H9 (cell line): ENCODE results near the gene ERC2. TPM values are rescaled to one million over a fixed set of nuclear protein-coding genes. Genes with fewer than 3 reads are reported as not detected.

Source experiments
- DNase-seq: peaks from one replicate; pipeline ENCODE4 v3.0.0-alpha.2; 2017
- H2AFZ ChIP-seq: one replicate; pipeline ENCODE4 v1.6.1; 2013; ENCODE audit warnings: mild to moderate bottlenecking, low read length, control low read depth, moderate library complexity
- H2AK5ac ChIP-seq: 2 replicates; pipeline ENCODE4 v1.6.1; 2013; ENCODE audit warnings: low read length, control low read depth, mixed read lengths; ENCODE audit not compliant: insufficient read length
- H2BK120ac ChIP-seq: one replicate; pipeline ENCODE4 v1.6.1; 2013; ENCODE audit warnings: low read depth, mild to moderate bottlenecking, low read length, control low read depth, inconsistent platforms; ENCODE audit not compliant: poor library complexity, severe bottlenecking
- H2BK12ac ChIP-seq: 2 replicates; pipeline ENCODE4 v1.6.1; 2013; ENCODE audit warnings: low read length, control low read depth, mixed read lengths, low read depth; ENCODE audit not compliant: insufficient read length
- H2BK15ac ChIP-seq: 2 replicates; pipeline ENCODE4 v1.6.1; 2013; ENCODE audit warnings: low read depth, low read length, control low read depth
- H2BK20ac ChIP-seq: one replicate; pipeline ENCODE4 v1.6.1; 2013; ENCODE audit warnings: low read depth, mild to moderate bottlenecking, low read length, control low read depth, inconsistent platforms; ENCODE audit not compliant: poor library complexity, severe bottlenecking
- H2BK5ac ChIP-seq: 2 replicates; pipeline ENCODE4 v1.6.1; 2013; ENCODE audit warnings: low read length, control low read depth, mixed read lengths; ENCODE audit not compliant: insufficient read length
- H3K14ac ChIP-seq: 2 replicates; pipeline ENCODE4 v1.6.1; 2013; ENCODE audit warnings: low read length, control low read depth; ENCODE audit not compliant: insufficient read depth
- H3K18ac ChIP-seq: 2 replicates; pipeline ENCODE4 v1.6.1; 2013; ENCODE audit warnings: low read depth, mild to moderate bottlenecking, mixed read lengths, low read length, control low read depth; ENCODE audit not compliant: insufficient read length
- H3K23ac ChIP-seq: 2 replicates; pipeline ENCODE4 v1.6.1; 2013; ENCODE audit warnings: low read length, control low read depth, mixed read lengths, low read depth; ENCODE audit not compliant: insufficient read length
- H3K23me2 ChIP-seq: 2 replicates; pipeline ENCODE4 v1.6.1; 2013; ENCODE audit warnings: low read depth, mild to moderate bottlenecking, mixed read lengths, low read length, control low read depth; ENCODE audit not compliant: insufficient read length, poor library complexity, severe bottlenecking
- H3K27ac ChIP-seq: 2 replicates; pipeline ENCODE4 v1.5.1; 2013; ENCODE audit warnings: low read length, control low read depth, mixed read lengths, low read depth; ENCODE audit not compliant: insufficient read length
- H3K27me3 ChIP-seq: 2 replicates; pipeline ENCODE4 v1.6.1; 2013; ENCODE audit warnings: low read length, control low read depth, inconsistent platforms; ENCODE audit not compliant: insufficient read depth
- H3K4ac ChIP-seq: 2 replicates; pipeline ENCODE4 v1.6.1; 2013; ENCODE audit warnings: low read depth, mild to moderate bottlenecking, control low read depth, inconsistent platforms, low read length, moderate library complexity
- H3K4me1 ChIP-seq: 2 replicates; pipeline ENCODE4 v1.6.1; 2013; ENCODE audit warnings: low read length, control low read depth, inconsistent platforms; ENCODE audit not compliant: insufficient read depth
- H3K4me2 ChIP-seq: 2 replicates; pipeline ENCODE4 v1.6.1; 2013; ENCODE audit warnings: low read length, control low read depth, mixed read lengths; ENCODE audit not compliant: insufficient read length, insufficient read depth
- H3K56ac ChIP-seq: 2 replicates; pipeline ENCODE4 v1.6.1; 2013; ENCODE audit warnings: low read depth, mild to moderate bottlenecking, mixed read lengths, low read length, control low read depth; ENCODE audit not compliant: insufficient read length
- H3K79me1 ChIP-seq: 2 replicates; pipeline ENCODE4 v1.6.1; 2013; ENCODE audit warnings: low read depth, mild to moderate bottlenecking, moderate library complexity, low read length, control low read depth, inconsistent platforms; ENCODE audit not compliant: insufficient read depth, poor library complexity, severe bottlenecking
- H3K79me2 ChIP-seq: 2 replicates; pipeline ENCODE4 v1.6.1; 2013; ENCODE audit warnings: low read length, control low read depth, inconsistent platforms; ENCODE audit not compliant: insufficient read depth
- H3K9ac ChIP-seq: 2 replicates; pipeline ENCODE4 v1.6.1; 2013; ENCODE audit warnings: low read length, control low read depth, mixed read lengths; ENCODE audit not compliant: insufficient read length; ENCODE audit errors: extremely low read depth
- H3K9me3 ChIP-seq: one replicate; pipeline ENCODE4 v1.6.1; 2013; ENCODE audit warnings: low read depth, low read length, inconsistent platforms; ENCODE audit not compliant: control insufficient read depth
- H3T11ph ChIP-seq: one replicate; pipeline ENCODE4 v1.6.1; 2013; ENCODE audit warnings: mild to moderate bottlenecking, low read length, control low read depth, inconsistent platforms
- H4K20me1 ChIP-seq: one replicate; pipeline ENCODE4 v1.6.1; 2013; ENCODE audit not compliant: control insufficient read depth, insufficient read length, insufficient read depth
- H4K5ac ChIP-seq: 2 replicates; pipeline ENCODE4 v1.6.1; 2013; ENCODE audit warnings: low read depth, mild to moderate bottlenecking, mixed read lengths, low read length, control low read depth; ENCODE audit not compliant: insufficient read length
- H4K8ac ChIP-seq: replicated peaks from 2 replicates; pipeline ENCODE4 v1.6.1; 2013; ENCODE audit warnings: low read length, control low read depth, mixed read lengths, low read depth; ENCODE audit not compliant: insufficient read length
- H4K91ac ChIP-seq: 2 replicates; pipeline ENCODE4 v1.6.1; 2013; ENCODE audit warnings: low read depth, mild to moderate bottlenecking, moderate library complexity, mixed read lengths, low read length, control low read depth; ENCODE audit not compliant: insufficient read length
- H3K27ac Mint-ChIP-seq, 3 experiments: 2 replicates in 2 of 3; 3 replicates in 1 of 3; pipeline ENCODE4 v1.8.0; 2020 to 2021; ENCODE audit warnings: mixed read lengths in 3 of 3, mild to moderate bottlenecking in 1 of 3, moderate library complexity in 1 of 3
- H3K27me3 Mint-ChIP-seq: 2 replicates; pipeline ENCODE4 v1.8.0; 2021; ENCODE audit warnings: low read depth, mild to moderate bottlenecking, moderate library complexity, mixed read lengths
- H3K36me3 Mint-ChIP-seq, 3 experiments: 2 replicates in 2 of 3; 3 replicates in 1 of 3; pipeline ENCODE4 v1.8.0; 2020 to 2021; ENCODE audit warnings: low read depth in 3 of 3, mixed read lengths in 3 of 3; ENCODE audit not compliant: insufficient read depth in 1 of 3
- H3K4me1 Mint-ChIP-seq, 2 experiments: 2 replicates each; pipeline ENCODE4 v1.8.0; 2020; ENCODE audit warnings: mixed read lengths in 2 of 2
- H3K4me3 Mint-ChIP-seq, 2 experiments: 2 replicates in 1 of 2; 3 replicates in 1 of 2; pipeline ENCODE4 v1.8.0; 2020 to 2021; ENCODE audit warnings: mild to moderate bottlenecking in 2 of 2, mixed read lengths in 2 of 2, moderate library complexity in 1 of 2
- H3K9me3 Mint-ChIP-seq, 2 experiments: 2 replicates in 1 of 2; 3 replicates in 1 of 2; pipeline ENCODE4 v1.8.0; 2020; ENCODE audit warnings: mild to moderate bottlenecking in 2 of 2, mixed read lengths in 2 of 2, moderate library complexity in 1 of 2
- WGBS: extraction: QIAGEN DNeasy Blood & Tissue Kit; methylation state at CpG from one replicate; pipeline ENCODE4 v1.1.7; 2013; ENCODE audit warnings: missing lambda C conversion rate, low lambda C conversion rate, mixed read lengths; ENCODE audit not compliant: insufficient read length; ENCODE audit errors: extremely low coverage; 5-methylcytosine and 5-hydroxymethylcytosine counted together
- total RNA-seq: library from RNA; stranded (reverse); gene quantifications from 2 replicates; pipeline ENCODE4 v1.2.1, GENCODE V29; 2021
- TF ChIP-seq, protein P1 (sequence below): fragments of 200-600 bp; sonication (generic); conservative IDR thresholded peaks from 3 replicates; pipeline ENCODE4 v1.8.0; 2021; ENCODE audit warnings: antibody characterized with exemption, mild to moderate bottlenecking

Gene ERC2
- total RNA-seq, 1 experiment from 2014 or later, result 15.4 TPM

DNA sequence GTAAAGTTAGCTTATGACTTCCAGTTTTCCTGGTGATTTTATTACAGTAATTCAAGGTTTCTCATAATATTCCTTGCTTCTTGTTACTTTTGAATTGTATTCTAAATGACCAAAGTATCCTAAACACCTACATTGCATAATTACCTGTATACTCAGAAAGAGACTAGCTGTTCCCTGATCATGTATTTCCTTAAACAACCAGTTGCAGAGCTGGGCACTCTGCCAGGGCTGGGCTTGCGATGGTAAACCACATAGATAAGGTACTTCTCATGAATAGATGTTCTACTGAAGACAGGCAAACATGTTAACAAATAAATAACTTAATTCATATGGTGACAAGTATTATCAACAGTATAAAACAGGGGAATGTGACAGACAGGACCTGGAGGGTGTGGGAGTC is 838.8 kb downstream of the ERC2 start:
- Mint-ChIP-seq H3K4me1 (peaks cover 7 to 8% of the 10 kb centered on the region in 2 experiments), H3K9me3 (no peaks in the 10 kb centered on the region), H3K27ac (no peak overlapping the region), H3K27me3 (no peaks in the 10 kb centered on the region), H3K4me3 (no peak overlapping the region), H3K36me3 (no peaks in the 10 kb centered on the region)
- no peak overlapping the region for H3K4ac ChIP-seq
- no peak overlapping the region for H4K91ac ChIP-seq
- H3K56ac ChIP-seq, result no peak overlapping the region
- H4K5ac ChIP-seq, result no peak overlapping the region
- H3K23me2 ChIP-seq, result no peaks in the 10 kb centered on the region
- H3K27ac ChIP-seq, result no peak overlapping the region
- H2BK15ac ChIP-seq, result no peak overlapping the region
- no peaks in the 10 kb centered on the region for H3K27me3 ChIP-seq
- no peak overlapping the region for H2BK120ac ChIP-seq
- no peak overlapping the region for H2AFZ ChIP-seq
- no peak overlapping the region for H2BK5ac ChIP-seq
- WGBS, result no CpG with 5 or more reads among the region's 1 CpG
- H2BK20ac ChIP-seq, result no peak overlapping the region
- H2AK5ac ChIP-seq, result no peak overlapping the region
- no peak overlapping the region for H3K14ac ChIP-seq
- H3K79me1 ChIP-seq, result no peaks in the 10 kb centered on the region
- no peak overlapping the region for H3K23ac ChIP-seq
- H3K4me1 ChIP-seq, result peaks cover 4% of the 10 kb centered on the region; the same call in 1 of the 2 replicates
- no peak overlapping the region for H3K4me2 ChIP-seq
- H3K9me3 ChIP-seq, result no peaks in the 10 kb centered on the region
- no peak overlapping the region for H3K18ac ChIP-seq
- no peak overlapping the region for H4K8ac ChIP-seq
- no peaks in the 10 kb centered on the region for H4K20me1 ChIP-seq
- no peak for DNase-seq
- H3T11ph ChIP-seq, result no peak overlapping the region
- TF ChIP-seq, protein P1, sequence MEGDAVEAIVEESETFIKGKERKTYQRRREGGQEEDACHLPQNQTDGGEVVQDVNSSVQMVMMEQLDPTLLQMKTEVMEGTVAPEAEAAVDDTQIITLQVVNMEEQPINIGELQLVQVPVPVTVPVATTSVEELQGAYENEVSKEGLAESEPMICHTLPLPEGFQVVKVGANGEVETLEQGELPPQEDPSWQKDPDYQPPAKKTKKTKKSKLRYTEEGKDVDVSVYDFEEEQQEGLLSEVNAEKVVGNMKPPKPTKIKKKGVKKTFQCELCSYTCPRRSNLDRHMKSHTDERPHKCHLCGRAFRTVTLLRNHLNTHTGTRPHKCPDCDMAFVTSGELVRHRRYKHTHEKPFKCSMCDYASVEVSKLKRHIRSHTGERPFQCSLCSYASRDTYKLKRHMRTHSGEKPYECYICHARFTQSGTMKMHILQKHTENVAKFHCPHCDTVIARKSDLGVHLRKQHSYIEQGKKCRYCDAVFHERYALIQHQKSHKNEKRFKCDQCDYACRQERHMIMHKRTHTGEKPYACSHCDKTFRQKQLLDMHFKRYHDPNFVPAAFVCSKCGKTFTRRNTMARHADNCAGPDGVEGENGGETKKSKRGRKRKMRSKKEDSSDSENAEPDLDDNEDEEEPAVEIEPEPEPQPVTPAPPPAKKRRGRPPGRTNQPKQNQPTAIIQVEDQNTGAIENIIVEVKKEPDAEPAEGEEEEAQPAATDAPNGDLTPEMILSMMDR, result no peak
- H3K9ac ChIP-seq, result no peak overlapping the region
- no peaks in the 10 kb centered on the region for H3K79me2 ChIP-seq
- H2BK12ac ChIP-seq, result no peak overlapping the region
